GM18951 (cell line): ENCODE results near the gene FKBP6.
"Not testable (repeated sequence)": the region's sequence is repeated elsewhere in the genome, so short reads cannot be mapped to it uniquely, and the experiment has no call there.

Experiments used
- POLR2A ChIP-seq: IDR thresholded peaks from 4 replicates; pipeline ENCODE4 v1.6.1; 2011; ENCODE audit warnings: mild to moderate bottlenecking; ENCODE audit not compliant: insufficient read length, insufficient read depth; ENCODE audit errors: extremely low read depth
- in situ Hi-C: fragments of 300-500 bp; cut with MboI; formaldehyde crosslinking; loops from one replicate; pipeline ENCODE4 v1.12.0; 2022; ENCODE audit warnings: low sequenced_read_pairs, mixed read lengths, inconsistent platforms; ENCODE audit not compliant: unreplicated experiment

Gene FKBP6

GRCh38 chr7:73313521-73313906 is 14.4 kb upstream of the FKBP6 start:
- no peak for TF ChIP-seq POLR2A
- in situ Hi-C loops: no loop called here

GRCh38 chr7:73314271-73314670 is 13.7 kb upstream of the FKBP6 start:
- in situ Hi-C loops: no loop called here
- no peak for TF ChIP-seq POLR2A

- in situ Hi-C loops: no loop called here
- TF ChIP-seq POLR2A: no peak
Measured at GRCh38 chr7:73316521-73316920, 11.4 kb upstream of the FKBP6 start.

- in situ Hi-C loops: not testable (repeated sequence)
Measured at GRCh38 chr7:73318656-73319204, 9.2 kb upstream of the FKBP6 start.

GRCh38 chr7:73319541-73319940 is 8.4 kb upstream of the FKBP6 start:
- in situ Hi-C loops: not testable (repeated sequence)

GRCh38 chr7:73320009-73320408 is 8.0 kb upstream of the FKBP6 start:
- in situ Hi-C loops: not testable (repeated sequence)

GRCh38 chr7:73323434-73324080 is 4.4 kb upstream of the FKBP6 start:
- in situ Hi-C loops: not testable (repeated sequence)

GRCh38 chr7:73324081-73324845 is 3.7 kb upstream of the FKBP6 start:
- in situ Hi-C loops: not testable (repeated sequence)

GRCh38 chr7:73325424-73325823 is 2.5 kb upstream of the FKBP6 start:
- in situ Hi-C loops: not testable (repeated sequence)

GRCh38 chr7:73327449-73327848 is 512 bp upstream of the FKBP6 start:
- in situ Hi-C loops: not testable (repeated sequence)

GRCh38 chr7:73328696-73329095 is 735 bp downstream of the FKBP6 start:
- in situ Hi-C loops: no loop called here
- no peak for TF ChIP-seq POLR2A

GRCh38 chr7:73329861-73330581 is 2.1 kb downstream of the FKBP6 start:
- in situ Hi-C loops: no loop called here
- TF ChIP-seq POLR2A: no peak

GRCh38 chr7:73330772-73331171 is 2.8 kb downstream of the FKBP6 start:
- no peak for TF ChIP-seq POLR2A
- in situ Hi-C loops: no loop called here

GRCh38 chr7:73332447-73332846 is 4.5 kb downstream of the FKBP6 start:
- in situ Hi-C loops: no loop called here

More at GRCh38 chr7:73332447-73332846, 4.5 kb downstream of the FKBP6 start:
- TF ChIP-seq POLR2A: no peak
